ENCODE data around the gene DISP2. TPM values are rescaled to one million over a fixed set of nuclear protein-coding genes. Genes with fewer than 3 reads are reported as not detected.

The DISP2 gene
- total RNA-seq, 1 experiment from 2014 or later = 1.3 TPM

DNA sequence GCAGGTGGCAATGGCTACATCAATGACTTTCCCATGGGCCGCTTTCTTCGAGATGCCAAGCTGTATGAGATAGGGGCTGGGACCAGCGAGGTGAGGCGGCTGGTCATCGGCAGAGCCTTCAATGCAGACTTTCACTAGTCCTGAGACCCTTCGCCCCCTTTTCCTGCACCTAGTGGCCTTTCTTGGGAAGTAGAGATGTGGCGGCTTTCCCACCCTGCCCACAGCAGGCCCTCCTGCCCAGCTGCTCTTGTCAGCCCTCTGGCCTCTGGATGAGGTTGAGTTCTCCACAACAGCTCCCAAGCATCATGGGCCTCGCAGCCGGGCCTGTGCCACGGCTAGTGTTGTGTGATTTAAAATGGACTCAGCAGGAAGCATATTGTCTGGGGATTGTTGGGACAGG lies 60.1 kb downstream of the DISP2 start:
- no peak overlapping the region for H3T11ph ChIP-seq (ENCODE audit: low read length)
- no peak for DNase-seq
- no peak overlapping the region for H3K18ac ChIP-seq (ENCODE audit: insufficient read length, low read depth, low read length)
- Mint-ChIP-seq H3K27me3 (ENCODE audit: low read depth) (peaks cover 4% of the 10 kb centered on the region; the same call in 1 of the 2 replicates), H3K27ac (peak overlapping the region in 1 of 3 experiments; percentile 59; a peak in 1 of 7 replicates), H3K9me3 (no peaks in the 10 kb centered on the region), H3K36me3 (ENCODE audit: insufficient read depth in 1 of 3, low read depth in 3 of 3) (peaks cover 22 to 51% (median 51%) of the 10 kb centered on the region in 3 experiments; a peak in 6 of 7 replicates), H3K4me3 (no peak overlapping the region), H3K4me1 (peaks cover 9 to 12% of the 10 kb centered on the region in 2 experiments)
- no peak overlapping the region for H2AFZ ChIP-seq (ENCODE audit: low read length)
- H4K8ac ChIP-seq (replicated peaks; ENCODE audit: insufficient read length, low read depth, low read length) = no peak overlapping the region
- no peaks in the 10 kb centered on the region for H3K79me2 ChIP-seq (ENCODE audit: insufficient read depth, low read length)
- no peak overlapping the region for H2BK15ac ChIP-seq (ENCODE audit: low read depth, low read length)
- no peak overlapping the region for H3K4me2 ChIP-seq (ENCODE audit: insufficient read depth, insufficient read length, low read length)
- no peak overlapping the region for H3K4ac ChIP-seq (ENCODE audit: low read depth, low read length)
- H3K79me1 ChIP-seq (ENCODE audit: insufficient read depth, low read depth, low read length, poor library complexity, severe bottlenecking) = no peaks in the 10 kb centered on the region
- no peak overlapping the region for H3K9ac ChIP-seq (ENCODE audit: extremely low read depth, insufficient read length, low read length)
- H3K27ac ChIP-seq (ENCODE audit: insufficient read length, low read depth, low read length) = no peak overlapping the region
- H3K4me1 ChIP-seq (ENCODE audit: insufficient read depth, low read length) = no peaks in the 10 kb centered on the region
- H4K5ac ChIP-seq (ENCODE audit: insufficient read length, low read depth, low read length) = no peak overlapping the region
- no peak overlapping the region for H3K56ac ChIP-seq (ENCODE audit: insufficient read length, low read depth, low read length)
- no peak overlapping the region for H2BK120ac ChIP-seq (ENCODE audit: low read depth, low read length, poor library complexity, severe bottlenecking)
- H4K20me1 ChIP-seq (ENCODE audit: control insufficient read depth, insufficient read depth, insufficient read length) = no peaks in the 10 kb centered on the region
- no CpG with 5 or more reads among the region's 10 CpGs for WGBS (ENCODE audit: extremely low coverage, insufficient read length, low lambda C conversion rate)
- H3K9me3 ChIP-seq (ENCODE audit: control insufficient read depth, low read depth, low read length) = no peaks in the 10 kb centered on the region
- H2BK20ac ChIP-seq (ENCODE audit: low read depth, low read length, poor library complexity, severe bottlenecking) = no peak overlapping the region
- H3K27me3 ChIP-seq (ENCODE audit: insufficient read depth, low read length) = no peaks in the 10 kb centered on the region
- H3K23ac ChIP-seq (ENCODE audit: insufficient read length, low read depth, low read length) = no peak overlapping the region
- no peak overlapping the region for H4K91ac ChIP-seq (ENCODE audit: insufficient read length, low read depth, low read length)
- no peaks in the 10 kb centered on the region for H3K23me2 ChIP-seq (ENCODE audit: insufficient read length, low read depth, low read length, poor library complexity, severe bottlenecking)
- TF ChIP-seq, protein P1, sequence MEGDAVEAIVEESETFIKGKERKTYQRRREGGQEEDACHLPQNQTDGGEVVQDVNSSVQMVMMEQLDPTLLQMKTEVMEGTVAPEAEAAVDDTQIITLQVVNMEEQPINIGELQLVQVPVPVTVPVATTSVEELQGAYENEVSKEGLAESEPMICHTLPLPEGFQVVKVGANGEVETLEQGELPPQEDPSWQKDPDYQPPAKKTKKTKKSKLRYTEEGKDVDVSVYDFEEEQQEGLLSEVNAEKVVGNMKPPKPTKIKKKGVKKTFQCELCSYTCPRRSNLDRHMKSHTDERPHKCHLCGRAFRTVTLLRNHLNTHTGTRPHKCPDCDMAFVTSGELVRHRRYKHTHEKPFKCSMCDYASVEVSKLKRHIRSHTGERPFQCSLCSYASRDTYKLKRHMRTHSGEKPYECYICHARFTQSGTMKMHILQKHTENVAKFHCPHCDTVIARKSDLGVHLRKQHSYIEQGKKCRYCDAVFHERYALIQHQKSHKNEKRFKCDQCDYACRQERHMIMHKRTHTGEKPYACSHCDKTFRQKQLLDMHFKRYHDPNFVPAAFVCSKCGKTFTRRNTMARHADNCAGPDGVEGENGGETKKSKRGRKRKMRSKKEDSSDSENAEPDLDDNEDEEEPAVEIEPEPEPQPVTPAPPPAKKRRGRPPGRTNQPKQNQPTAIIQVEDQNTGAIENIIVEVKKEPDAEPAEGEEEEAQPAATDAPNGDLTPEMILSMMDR (conservative IDR thresholded peaks at IDR 0.05) = no peak
- H3K14ac ChIP-seq (ENCODE audit: insufficient read depth, low read length) = no peak overlapping the region
- H2BK12ac ChIP-seq (ENCODE audit: insufficient read length, low read depth, low read length) = no peak overlapping the region
- no peak overlapping the region for H2AK5ac ChIP-seq (ENCODE audit: insufficient read length, low read length)
- no peak overlapping the region for H2BK5ac ChIP-seq (ENCODE audit: insufficient read length, low read length)
